ENCODE data around the gene CNIH3. TPM values are rescaled to one million over a fixed set of nuclear protein-coding genes. Genes with fewer than 3 reads are reported as not detected.

Gene CNIH3
- total RNA-seq, 1 experiment from 2014 or later: 1.8 TPM

- TF ChIP-seq TCF7L2 (IDR thresholded peaks at IDR 0.05; ENCODE audit: borderline replicate concordance, extremely low read depth, insufficient read depth, insufficient read length): no peak
- no peak for TF ChIP-seq SRF (IDR thresholded peaks at IDR 0.05; ENCODE audit: low read depth)
- TF ChIP-seq ZFX (IDR thresholded peaks at IDR 0.05): no peak
- TF ChIP-seq SP1 (IDR thresholded peaks at IDR 0.05; ENCODE audit: low read depth): no peak
- TF ChIP-seq SIN3A (IDR thresholded peaks at IDR 0.05; ENCODE audit: low read depth): no peak
- no peak for TF ChIP-seq RAD21 (IDR thresholded peaks at IDR 0.05; ENCODE audit: low read depth)
- TF ChIP-seq POLR2AphosphoS5 (IDR thresholded peaks at IDR 0.05; ENCODE audit: low read depth, low read length): no peak
- no peak for TF ChIP-seq MAX (IDR thresholded peaks at IDR 0.05)
- no peak for TF ChIP-seq ZNF274 (IDR thresholded peaks at IDR 0.05; ENCODE audit: low read depth, low read length)
- TF ChIP-seq EZH2 (IDR thresholded peaks at IDR 0.05): no peak
- peaks cover 5% of the 10 kb centered on the region; the same call in 1 of the 2 replicates for H3K27me3 ChIP-seq (ENCODE audit: insufficient read depth, low read length)
- ChIA-PET RAD21 (ENCODE audit: low non-redundant PET in 1 of 2, low total read pairs in 2 of 2, uncharacterized antibody in 2 of 2, unreplicated experiment in 2 of 2) (no interaction called here), POLR2A (no interaction called here), CTCF (no interaction called here)
- H3K9me3 ChIP-seq (ENCODE audit: control insufficient read depth in 1 of 2, insufficient read depth in 1 of 2, low read depth in 1 of 2, low read length in 2 of 2): peaks cover 0 to 7% of the 10 kb centered on the region in 2 experiments; a peak in 1 of 4 replicates
- H3K79me2 ChIP-seq (ENCODE audit: insufficient read depth, low read length): no peaks in the 10 kb centered on the region
- H3K36me3 ChIP-seq (ENCODE audit: control insufficient read depth in 1 of 2, insufficient read depth in 2 of 2, low read length in 2 of 2): no peaks in the 10 kb centered on the region
- no TSS peak for BruUV-seq (replicated peaks)
- no peak for DNase-seq (ENCODE audit: low read depth, low spot score)
- H3K4me2 ChIP-seq (ENCODE audit: low read length): no peak overlapping the region
- no peak overlapping the region for H3K9ac ChIP-seq (ENCODE audit: low read length)
- no peaks in the 10 kb centered on the region for H3K9me2 ChIP-seq (ENCODE audit: insufficient read depth)
- no peak overlapping the region for H2AFZ ChIP-seq (ENCODE audit: low read depth, low read length, poor library complexity, severe bottlenecking)
- no peak overlapping the region for H3K4me3 ChIP-seq (replicated peaks in 1 of 2; ENCODE audit: low read depth in 1 of 2, low read length in 2 of 2)
- H4K20me1 ChIP-seq (ENCODE audit: insufficient read depth): no peaks in the 10 kb centered on the region
- no peaks in the 10 kb centered on the region for H3K4me1 ChIP-seq (ENCODE audit: control insufficient read depth in 1 of 2, insufficient read depth in 2 of 2, low read length in 2 of 2)
- ATAC-seq: no peak
- intact Hi-C loops (cut with micrococcal nuclease): no loop called here
- no peak overlapping the region for H3K27ac ChIP-seq (ENCODE audit: low read depth, low read length)
Observed at GRCh38 chr1:224761245-224761644, 145.1 kb downstream of the CNIH3 start.

GRCh38 chr1:224762046-224762445 is 145.9 kb downstream of the CNIH3 start:
- Histone ChIP-seq H3K4me2 (ENCODE audit: low read length) (no peak overlapping the region), H3K9me2 (ENCODE audit: insufficient read depth) (no peaks in the 10 kb centered on the region), H3K36me3 (ENCODE audit: control insufficient read depth in 1 of 2, insufficient read depth in 2 of 2, low read length in 2 of 2) (no peaks in the 10 kb centered on the region), H3K27ac (ENCODE audit: low read depth, low read length) (no peak overlapping the region), H3K79me2 (ENCODE audit: insufficient read depth, low read length) (no peaks in the 10 kb centered on the region), H3K27me3 (ENCODE audit: insufficient read depth, low read length) (peaks cover 11% of the 10 kb centered on the region; the same call in 1 of the 2 replicates), H3K9ac (ENCODE audit: low read length) (no peak overlapping the region), H2AFZ (ENCODE audit: low read depth, low read length, poor library complexity, severe bottlenecking) (no peak overlapping the region), H4K20me1 (ENCODE audit: insufficient read depth) (no peaks in the 10 kb centered on the region), H3K4me3 (replicated peaks in 1 of 2; ENCODE audit: low read depth in 1 of 2, low read length in 2 of 2) (no peak overlapping the region), H3K9me3 (ENCODE audit: control insufficient read depth in 1 of 2, insufficient read depth in 1 of 2, low read depth in 1 of 2, low read length in 2 of 2) (peaks cover 0 to 7% of the 10 kb centered on the region in 2 experiments; a peak in 1 of 4 replicates), H3K4me1 (ENCODE audit: control insufficient read depth in 1 of 2, insufficient read depth in 2 of 2, low read length in 2 of 2) (no peaks in the 10 kb centered on the region)
- no peak for ATAC-seq
- ChIA-PET RAD21 (ENCODE audit: low non-redundant PET in 1 of 2, low total read pairs in 2 of 2, uncharacterized antibody in 2 of 2, unreplicated experiment in 2 of 2) (no interaction called here), POLR2A (no interaction called here), CTCF (no interaction called here)
- intact Hi-C loops (cut with micrococcal nuclease): no loop called here
- DNase-seq (ENCODE audit: low read depth, low spot score): no peak
- BruUV-seq (replicated peaks): no TSS peak
- TF ChIP-seq TCF7L2 (IDR thresholded peaks at IDR 0.05; ENCODE audit: borderline replicate concordance, extremely low read depth, insufficient read depth, insufficient read length) (no peak), ELF1 (IDR thresholded peaks at IDR 0.05; ENCODE audit: borderline replicate concordance, low read depth) (no peak), ATF3 (IDR thresholded peaks at IDR 0.05) (no peak), EZH2 (IDR thresholded peaks at IDR 0.05) (no peak), ZBTB33 (IDR thresholded peaks at IDR 0.05; ENCODE audit: extremely low read depth, insufficient replicate concordance, low read length) (no peak), SRF (IDR thresholded peaks at IDR 0.05; ENCODE audit: low read depth) (no peak), REST (IDR thresholded peaks at IDR 0.05; ENCODE audit: low read depth) (no peak), MAX (IDR thresholded peaks at IDR 0.05) (no peak), CEBPB (IDR thresholded peaks at IDR 0.05; ENCODE audit: low read depth) (no peak)

Data from HCT116 (cell line).